ENCODE data around the gene ABI3.
"Not testable (repeated sequence)": the region's sequence is repeated elsewhere in the genome, so short reads cannot be mapped to it uniquely, and the experiment has no call there.

The ABI3 gene

GRCh38 chr17:49210158-49211029, at the start of gene ABI3, which contains the start of gene GNGT2:
TSS of gene ABI3 (plus strand) at chr17:49210707. CDS start at chr17:49210725, 18 bp downstream.
TSS of gene GNGT2 (minus strand) at chr17:49210574. CDS start at chr17:49207422, 3,152 bp downstream.
- DNase-seq = peak; percentile 85

GRCh38 chr17:49162866-49163265, 47.6 kb upstream of the ABI3 start:
- DNase-seq = no peak

GRCh38 chr17:49165143-49165542, 45.4 kb upstream of the ABI3 start:
- no peak for DNase-seq

GRCh38 chr17:49168706-49169105, 41.8 kb upstream of the ABI3 start:
- DNase-seq = peak; percentile 19

- DNase-seq = peak; percentile 52
These were observed 40.3 kb upstream of the ABI3 start for GRCh38 chr17:49170216-49170615.

- not testable (repeated sequence) for DNase-seq
These were observed 39.8 kb upstream of the ABI3 start for GRCh38 chr17:49170711-49171110.

GRCh38 chr17:49175978-49176377, 34.5 kb upstream of the ABI3 start:
- peak; percentile 28 for DNase-seq

GRCh38 chr17:49180303-49180702, 30.2 kb upstream of the ABI3 start:
- DNase-seq = peak; percentile 88

GRCh38 chr17:49180998-49181635, 29.4 kb upstream of the ABI3 start:
- DNase-seq = no peak

GRCh38 chr17:49183341-49183740, 27.2 kb upstream of the ABI3 start:
- no peak for DNase-seq

GRCh38 chr17:49183801-49184200, 26.7 kb upstream of the ABI3 start:
- no peak for DNase-seq

GRCh38 chr17:49184522-49184921, 26.0 kb upstream of the ABI3 start:
- not testable (repeated sequence) for DNase-seq

GRCh38 chr17:49185381-49185780, 25.1 kb upstream of the ABI3 start:
- not testable (repeated sequence) for DNase-seq

- DNase-seq = no peak
These were observed 23.2 kb upstream of the ABI3 start for GRCh38 chr17:49187301-49187700.

- peak; percentile 62 for DNase-seq
These were observed 19.6 kb upstream of the ABI3 start for GRCh38 chr17:49190932-49191331.

GRCh38 chr17:49191409-49191916, 19.0 kb upstream of the ABI3 start:
- no peak for DNase-seq

GRCh38 chr17:49191917-49192741, 18.4 kb upstream of the ABI3 start:
- DNase-seq = peak; percentile 96

- DNase-seq = peak; percentile 67
These were observed 16.8 kb upstream of the ABI3 start for GRCh38 chr17:49193513-49194296.

- DNase-seq = peak; percentile 27
These were observed 16.3 kb upstream of the ABI3 start for GRCh38 chr17:49194297-49194607.

- no peak for DNase-seq
These were observed 14.8 kb upstream of the ABI3 start for GRCh38 chr17:49195751-49196150.

GRCh38 chr17:49196520-49196919, 14.0 kb upstream of the ABI3 start:
- peak; percentile 27 for DNase-seq

GRCh38 chr17:49197346-49197998, 13.0 kb upstream of the ABI3 start:
- peak; percentile 31 for DNase-seq
